Activated CD8-positive, alpha-beta memory T cell treated with anti-CD3 and anti-CD28 coated beads for 24 hours (primary cell): ENCODE data around the gene ADGRL3.
"Not testable (repeated sequence)": the region's sequence is repeated elsewhere in the genome, so short reads cannot be mapped to it uniquely, and the experiment has no call there.

Source experiments
- DNase-seq: peaks from one replicate; pipeline ENCODE4 v3.0.0-alpha.2; 2020

ADGRL3 gene

GRCh38 chr4:61571761-61572559 lies 371.8 kb downstream of the ADGRL3 start:
- DNase-seq, result no peak

GRCh38 chr4:61575796-61576195 lies 375.7 kb downstream of the ADGRL3 start:
- no peak for DNase-seq

- no peak for DNase-seq
Observed at GRCh38 chr4:61579786-61580185, 379.7 kb downstream of the ADGRL3 start.

GRCh38 chr4:61580721-61581377 lies 380.7 kb downstream of the ADGRL3 start:
- DNase-seq, result no peak

- no peak for DNase-seq
Observed at GRCh38 chr4:61583696-61584095, 383.6 kb downstream of the ADGRL3 start.

- DNase-seq, result no peak
Observed at GRCh38 chr4:61588621-61589402, 388.7 kb downstream of the ADGRL3 start.

GRCh38 chr4:61590881-61591280 lies 390.8 kb downstream of the ADGRL3 start:
- DNase-seq, result no peak

GRCh38 chr4:61596606-61597340 lies 396.6 kb downstream of the ADGRL3 start:
- DNase-seq, result no peak

- DNase-seq, result no peak
Observed at GRCh38 chr4:61603086-61603485, 403.0 kb downstream of the ADGRL3 start.

GRCh38 chr4:61604054-61604453 lies 403.9 kb downstream of the ADGRL3 start:
- DNase-seq, result no peak

- no peak for DNase-seq
Observed at GRCh38 chr4:61605984-61606383, 405.9 kb downstream of the ADGRL3 start.

GRCh38 chr4:61614231-61614630 lies 414.1 kb downstream of the ADGRL3 start:
- DNase-seq, result no peak

- DNase-seq, result no peak
Observed at GRCh38 chr4:61619528-61619927, 419.4 kb downstream of the ADGRL3 start.

GRCh38 chr4:61628282-61628681 lies 428.2 kb downstream of the ADGRL3 start:
- DNase-seq, result no peak

- DNase-seq, result no peak
Observed at GRCh38 chr4:61628727-61629126, 428.6 kb downstream of the ADGRL3 start.

GRCh38 chr4:61630548-61630947 lies 430.4 kb downstream of the ADGRL3 start:
- no peak for DNase-seq

- no peak for DNase-seq
Observed at GRCh38 chr4:61638591-61638990, 438.5 kb downstream of the ADGRL3 start.

- not testable (repeated sequence) for DNase-seq
Observed at GRCh38 chr4:61646746-61647350, 446.7 kb downstream of the ADGRL3 start.

GRCh38 chr4:61648264-61648663 lies 448.1 kb downstream of the ADGRL3 start:
- DNase-seq, result no peak

GRCh38 chr4:61657016-61657415 lies 456.9 kb downstream of the ADGRL3 start:
- DNase-seq, result no peak

GRCh38 chr4:61661960-61662359 lies 461.8 kb downstream of the ADGRL3 start:
- no peak for DNase-seq

GRCh38 chr4:61662362-61662761 lies 462.2 kb downstream of the ADGRL3 start:
- no peak for DNase-seq

GRCh38 chr4:61663310-61663709 lies 463.2 kb downstream of the ADGRL3 start:
- no peak for DNase-seq
